NCI-H510A treated with DMSO at 0.1 percent for 48 hours (cell line): Measurements from ENCODE around the gene DAND5.

ENCODE experiments used
- DNase-seq: peaks from one replicate; lab custom pipeline; 2025; lab: John Stamatoyannopoulos, UW

DAND5 gene

GRCh38 chr19:12994701-12995595 lies 25.6 kb downstream of the DAND5 start, which contains the start of gene NFIX:
Gene NFIX (plus strand): TSS chr19:12995475. CDS start chr19:12995838, 363 bp downstream.
- DNase-seq, result peak; percentile 6

- no peak for DNase-seq
These were observed 26.4 kb downstream of the DAND5 start for GRCh38 chr19:12995596-12996405.

GRCh38 chr19:12996406-12997094 lies 27.2 kb downstream of the DAND5 start:
- no peak for DNase-seq

- DNase-seq, result no peak
These were observed 28.0 kb downstream of the DAND5 start for GRCh38 chr19:12997179-12997966.

- no peak for DNase-seq
These were observed 28.9 kb downstream of the DAND5 start for GRCh38 chr19:12997967-12998940.

GRCh38 chr19:13001166-13001501 lies 31.8 kb downstream of the DAND5 start:
- DNase-seq, result no peak

GRCh38 chr19:13001502-13002165 lies 32.3 kb downstream of the DAND5 start:
- DNase-seq, result no peak

GRCh38 chr19:13002166-13002898 lies 33.0 kb downstream of the DAND5 start:
- DNase-seq, result no peak

- DNase-seq, result no peak
These were observed 33.7 kb downstream of the DAND5 start for GRCh38 chr19:13003081-13003480.

- peak; percentile 10 for DNase-seq
These were observed 34.9 kb downstream of the DAND5 start for GRCh38 chr19:13004273-13004672.

GRCh38 chr19:13005253-13005652 lies 35.9 kb downstream of the DAND5 start:
- DNase-seq, result no peak

GRCh38 chr19:13005861-13006370 lies 36.5 kb downstream of the DAND5 start:
- DNase-seq, result no peak

- DNase-seq, result no peak
These were observed 37.3 kb downstream of the DAND5 start for GRCh38 chr19:13006431-13007281.

GRCh38 chr19:13007292-13008045 lies 38.1 kb downstream of the DAND5 start:
- DNase-seq, result no peak

GRCh38 chr19:13008926-13009787 lies 39.8 kb downstream of the DAND5 start:
- no peak for DNase-seq
